HG03066 (cell line): ENCODE data around the gene MRPL11.
A peak's percentile ranks its signal among the peaks of the same experiment; 100 is the strongest.

ENCODE experiments used
- ATAC-seq: cut with Tn5 transposase; IDR thresholded peaks from one replicate; pipeline ENCODE4 v1.9.1; 2021; ENCODE audit warnings: low read depth; ENCODE audit not compliant: unreplicated experiment

Gene MRPL11

GRCh38 chr11:66438504-66439466 is at the start of gene MRPL11:
Gene MRPL11 (minus strand): TSS chr11:66438848. CDS start chr11:66438754, 94 bp downstream.
- peak; percentile 96 for ATAC-seq

DNA sequence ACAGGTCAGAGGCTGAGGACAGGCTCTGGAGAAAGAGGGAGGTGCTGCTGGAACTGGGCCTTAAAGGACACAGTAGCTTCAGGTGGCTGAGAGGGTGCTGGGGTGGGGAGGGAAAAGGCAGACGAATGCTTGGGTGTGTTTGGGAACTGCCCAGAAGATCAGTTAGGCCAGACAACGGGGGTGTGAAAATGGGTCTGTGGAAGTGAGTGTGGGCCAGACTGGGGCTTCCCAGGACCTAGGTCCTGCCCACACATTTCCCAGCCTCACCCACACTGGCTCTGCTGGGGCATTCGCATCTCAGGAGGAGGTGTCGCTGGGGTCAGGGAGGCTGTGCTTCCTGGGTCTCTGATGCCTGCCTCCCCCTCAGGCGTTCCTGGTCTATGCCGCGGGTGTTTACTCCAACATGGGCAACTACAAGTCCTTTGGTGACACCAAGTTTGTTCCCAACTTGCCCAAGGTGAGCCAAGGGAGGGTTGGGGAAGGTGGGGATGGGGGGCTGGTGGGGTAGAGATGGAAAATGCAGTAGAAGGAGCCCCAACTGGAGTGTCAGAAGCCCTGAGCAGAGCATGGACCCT is 46.2 kb upstream of the MRPL11 start:
- ATAC-seq = no peak

DNA sequence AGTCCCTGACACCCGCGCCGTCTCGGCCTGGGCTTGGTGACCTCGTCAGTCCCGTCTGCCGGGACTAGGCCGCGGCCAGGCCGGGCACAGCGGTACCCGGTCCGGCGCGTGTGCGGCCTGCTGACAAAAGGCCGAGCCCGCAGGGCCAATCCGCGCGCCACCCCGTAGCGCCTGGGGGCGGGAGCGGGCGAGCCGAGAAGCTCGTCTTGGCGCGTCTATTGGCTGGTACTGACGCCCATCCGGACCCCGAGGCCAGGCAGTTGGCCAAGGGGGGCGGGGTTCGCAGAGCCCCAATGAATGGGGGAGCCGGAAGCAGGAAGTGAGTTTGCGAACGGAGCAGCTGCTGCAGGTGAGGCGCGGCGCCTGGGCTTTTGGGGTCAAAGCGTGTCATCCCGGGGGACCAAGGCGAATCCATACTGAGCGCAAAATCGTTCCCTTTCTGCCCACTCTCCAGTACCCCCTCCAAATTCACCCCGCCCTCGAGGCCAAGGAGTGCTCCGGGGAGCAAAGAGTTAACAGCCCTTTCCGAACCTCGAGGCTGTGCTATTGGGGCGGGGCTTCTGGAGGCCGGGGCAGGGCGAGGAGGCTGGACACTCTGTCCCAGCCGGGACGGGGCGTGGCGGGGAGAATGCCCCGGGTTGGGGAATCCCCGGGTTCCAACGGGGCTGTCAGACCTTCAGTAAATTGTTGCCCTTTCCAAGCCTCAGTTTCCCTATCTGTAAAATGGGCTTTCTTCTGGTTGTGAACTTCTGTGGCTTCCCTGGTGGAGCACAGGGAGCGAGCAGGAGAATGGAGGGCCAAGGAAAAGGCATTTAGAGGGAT is 41.7 kb upstream of the MRPL11 start, which contains the start of gene DPP3:
Gene DPP3 (plus strand): TSS at position 318 of the 822 bp plus-strand sequence. CDS start 1,767 bp downstream, outside the sequence.
- peak; percentile 84 for ATAC-seq

GRCh38 chr11:66479394-66480116 is 40.9 kb upstream of the MRPL11 start:
- ATAC-seq = peak; percentile 14

GRCh38 chr11:66478729-66479393 is 40.2 kb upstream of the MRPL11 start:
- ATAC-seq = no peak

GRCh38 chr11:66477263-66478201 is 38.9 kb upstream of the MRPL11 start:
- no peak for ATAC-seq

DNA sequence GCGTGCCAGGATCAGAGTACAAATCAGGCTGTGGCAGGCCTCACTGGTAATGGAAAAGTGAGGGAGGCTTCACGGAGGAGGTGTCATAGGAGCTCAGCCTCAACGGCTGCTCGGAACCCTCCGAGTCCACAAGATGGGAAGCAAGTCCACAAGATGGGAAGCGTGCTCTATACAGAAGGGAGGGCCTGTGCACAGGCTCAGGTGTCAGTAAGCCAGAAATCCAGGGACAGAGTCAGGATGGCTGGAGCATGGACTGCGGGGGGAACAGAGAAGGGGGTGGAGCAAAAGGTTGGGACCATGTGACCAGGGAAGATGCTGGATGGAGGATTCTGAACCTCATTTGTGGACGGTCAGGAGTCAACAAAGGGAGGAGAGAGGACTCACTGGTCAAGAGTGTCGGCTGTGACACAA is 38.2 kb upstream of the MRPL11 start:
- ATAC-seq = no peak

GRCh38 chr11:66476173-66476840 is 37.7 kb upstream of the MRPL11 start:
- no peak for ATAC-seq

DNA sequence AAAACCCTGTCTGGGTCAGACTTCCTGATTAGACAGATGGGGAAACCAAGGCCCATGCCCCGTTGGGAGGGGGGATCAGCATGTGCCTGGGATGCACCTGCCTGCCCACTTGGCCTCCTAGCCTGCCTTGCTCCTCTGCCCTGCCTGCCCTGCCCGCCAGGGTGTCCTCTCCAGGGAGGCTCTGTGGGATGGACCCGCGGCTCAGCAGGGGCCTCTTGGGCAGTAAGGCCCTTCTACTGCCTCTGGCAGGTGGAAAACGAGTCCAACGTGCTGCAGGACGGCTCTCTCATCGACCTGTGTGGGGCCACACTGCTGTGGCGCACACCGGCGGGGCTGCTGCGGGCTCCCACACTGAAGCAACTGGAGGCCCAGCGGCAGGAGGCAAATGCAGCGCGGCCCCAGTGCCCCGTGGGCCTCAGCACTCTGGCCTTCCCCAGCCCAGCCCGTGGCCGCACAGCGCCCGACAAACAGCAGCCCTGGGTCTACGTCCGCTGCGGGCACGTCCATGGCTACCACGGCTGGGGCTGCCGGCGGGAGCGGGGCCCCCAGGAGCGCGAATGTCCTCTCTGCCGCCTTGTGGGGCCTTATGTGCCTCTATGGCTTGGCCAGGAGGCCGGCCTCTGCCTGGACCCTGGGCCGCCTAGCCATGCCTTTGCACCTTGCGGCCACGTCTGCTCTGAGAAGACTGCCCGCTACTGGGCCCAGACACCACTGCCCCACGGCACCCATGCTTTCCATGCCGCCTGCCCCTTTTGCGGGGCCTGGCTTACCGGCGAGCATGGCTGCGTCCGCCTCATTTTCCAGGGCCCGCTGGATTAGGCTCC is 36.9 kb upstream of the MRPL11 start:
- ATAC-seq = no peak

DNA sequence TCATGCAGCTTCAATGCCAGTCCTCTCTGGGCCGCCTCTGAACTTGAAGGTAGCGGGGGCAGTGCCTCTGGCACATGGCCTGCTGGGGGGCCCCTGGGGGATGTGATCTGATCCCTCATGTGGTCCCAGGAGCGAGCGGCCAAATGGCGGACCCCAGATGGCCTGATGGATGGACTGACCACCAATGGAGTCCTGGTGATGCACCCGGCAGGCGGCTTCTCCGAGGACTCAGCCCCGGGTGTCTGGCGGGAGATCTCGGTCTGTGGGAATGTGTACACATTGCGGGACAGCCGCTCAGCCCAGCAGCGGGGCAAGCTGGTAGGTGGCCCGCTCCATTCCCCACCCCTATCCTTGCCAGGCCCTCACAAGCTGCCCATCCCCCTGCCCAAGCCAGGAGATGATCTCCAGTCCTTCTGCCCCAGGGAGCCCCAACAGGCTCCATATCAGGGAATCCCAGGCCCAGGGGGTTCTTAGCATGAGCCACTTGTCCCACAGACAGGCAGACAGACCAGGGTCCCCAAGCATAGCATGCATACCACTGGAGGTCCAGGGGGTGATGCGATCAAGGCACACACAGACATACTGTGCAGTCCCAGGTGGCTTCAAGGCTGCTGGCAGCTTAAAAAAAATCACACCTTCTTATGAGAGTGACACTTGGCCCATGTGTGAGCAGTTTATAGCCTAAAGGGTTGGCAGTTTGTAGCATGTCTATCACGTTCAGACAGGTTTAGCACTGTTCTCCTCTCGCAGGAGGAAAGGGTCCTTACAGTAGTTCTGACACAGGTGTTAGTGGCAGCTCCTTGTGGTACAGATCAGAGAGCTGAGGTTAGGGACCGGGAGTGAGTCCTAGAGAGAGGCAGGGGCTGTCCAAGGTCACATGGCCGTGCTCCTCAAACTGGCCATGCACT is 35.2 kb upstream of the MRPL11 start:
- no peak for ATAC-seq

DNA sequence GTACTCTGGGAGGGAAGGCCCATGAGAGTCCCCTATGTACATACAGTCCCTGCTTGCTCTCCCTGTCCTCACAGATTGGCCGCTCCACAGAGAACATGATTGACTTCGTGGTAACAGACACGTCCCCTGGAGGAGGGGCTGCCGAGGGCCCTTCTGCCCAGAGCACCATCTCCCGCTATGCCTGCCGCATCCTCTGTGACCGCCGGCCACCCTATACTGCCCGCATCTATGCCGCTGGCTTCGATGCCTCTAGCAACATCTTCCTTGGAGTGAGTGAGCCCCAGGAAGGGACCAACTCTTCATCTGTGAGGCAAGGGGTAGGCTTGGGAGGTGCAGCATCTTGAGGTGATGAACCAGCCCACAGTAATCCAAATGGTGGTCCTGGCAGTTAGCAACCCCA is 34.5 kb upstream of the MRPL11 start:
- ATAC-seq = no peak

DNA sequence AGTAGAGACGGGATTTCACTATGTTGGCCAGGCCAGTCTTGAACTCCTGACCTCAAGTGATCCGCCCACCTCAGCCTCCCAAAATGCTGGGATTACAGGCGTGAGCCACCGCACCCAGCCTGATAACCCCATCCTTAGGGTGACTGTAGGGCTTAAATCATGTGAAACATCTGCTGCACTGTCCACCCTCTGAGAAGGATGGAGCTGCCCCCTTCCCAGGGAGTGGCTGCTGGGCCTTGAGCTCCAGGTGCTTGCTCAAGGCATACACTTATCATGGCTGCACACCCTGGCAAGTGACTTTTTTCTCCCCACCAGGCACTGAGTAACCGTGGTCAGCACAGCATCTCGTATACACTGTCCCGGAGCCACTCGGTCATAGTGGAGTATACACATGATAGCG is 33.4 kb upstream of the MRPL11 start:
- no peak for ATAC-seq

DNA sequence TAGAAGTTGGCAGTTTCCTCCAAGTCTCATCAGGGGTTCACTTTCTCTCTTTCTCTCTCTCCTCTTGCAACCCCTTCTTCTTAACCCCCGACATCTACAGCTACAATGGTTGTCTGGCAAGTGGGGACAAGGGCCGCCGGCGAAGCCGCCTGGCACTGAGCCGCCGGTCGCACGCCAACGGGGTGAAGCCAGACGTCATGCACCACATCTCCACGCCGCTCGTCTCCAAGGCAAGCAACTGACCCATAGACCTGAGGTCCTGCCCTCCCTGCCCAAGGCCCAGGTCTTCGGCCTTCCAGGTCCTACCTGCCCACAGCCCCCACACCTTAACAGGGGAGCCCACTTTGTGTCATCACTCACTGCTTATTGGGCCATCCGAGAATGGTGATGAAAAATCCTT is 32.5 kb upstream of the MRPL11 start:
- ATAC-seq = no peak

- ATAC-seq = no peak
Observed at GRCh38 chr11:66470015-66470414, 31.4 kb upstream of the MRPL11 start.

DNA sequence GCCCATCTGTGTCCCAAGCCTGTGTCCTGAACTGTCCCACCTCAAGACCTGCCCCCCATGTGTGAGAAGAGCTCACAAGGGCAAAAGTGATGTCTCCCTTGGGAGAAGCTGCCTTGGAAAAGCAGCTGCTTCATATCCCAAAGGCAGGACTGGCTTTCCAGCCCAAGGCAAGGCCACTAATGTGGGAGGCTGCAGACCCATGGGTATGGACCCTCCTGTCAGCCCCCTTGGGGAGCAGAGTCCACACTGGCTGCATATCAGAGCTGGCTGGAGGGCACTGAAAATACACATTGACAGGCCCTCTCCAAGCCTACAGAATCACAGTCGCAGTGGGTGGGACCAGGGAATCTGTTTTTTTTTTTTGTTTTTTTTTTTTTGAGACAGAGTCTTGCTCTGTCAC is 30.8 kb upstream of the MRPL11 start:
- no peak for ATAC-seq

DNA sequence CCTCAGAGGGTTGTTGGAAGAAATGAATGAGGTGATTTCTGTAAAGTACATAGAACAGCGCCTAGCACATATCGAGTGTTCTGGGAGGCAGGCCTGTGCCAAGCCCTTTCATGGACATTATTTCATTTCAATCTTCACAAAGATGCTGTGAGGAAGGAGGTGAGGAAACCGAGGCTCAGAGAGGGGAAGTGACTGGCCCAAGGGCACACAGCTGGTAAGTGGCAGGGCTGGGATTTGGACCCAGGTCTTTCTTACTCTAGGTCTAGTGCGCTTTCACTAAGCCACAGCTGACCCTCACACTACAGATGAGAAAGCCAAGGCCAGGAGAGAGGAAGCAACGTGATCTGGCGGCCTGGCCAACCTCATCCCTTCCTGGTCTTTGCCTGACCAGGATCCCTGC is 30.0 kb upstream of the MRPL11 start:
- no peak for ATAC-seq
